GM12865 (cell line): Measurements from ENCODE around the gene RPSA.

ENCODE experiments used
- DNase-seq: peaks from one replicate; pipeline ENCODE4 v3.0.0; 2010; ENCODE audit warnings: low read depth
- H3K4me3 ChIP-seq: 2 replicates; pipeline ENCODE4 v1.5.1; 2011; ENCODE audit warnings: mild to moderate bottlenecking, low read depth, low read length, control low read depth
- CTCF ChIP-seq: IDR thresholded peaks from 2 replicates; pipeline ENCODE4 v1.5.1; 2011; ENCODE audit warnings: low read length, control low read depth, low read depth, inconsistent platforms; ENCODE audit not compliant: insufficient read depth; ENCODE audit errors: missing control alignments

RPSA gene

DNA sequence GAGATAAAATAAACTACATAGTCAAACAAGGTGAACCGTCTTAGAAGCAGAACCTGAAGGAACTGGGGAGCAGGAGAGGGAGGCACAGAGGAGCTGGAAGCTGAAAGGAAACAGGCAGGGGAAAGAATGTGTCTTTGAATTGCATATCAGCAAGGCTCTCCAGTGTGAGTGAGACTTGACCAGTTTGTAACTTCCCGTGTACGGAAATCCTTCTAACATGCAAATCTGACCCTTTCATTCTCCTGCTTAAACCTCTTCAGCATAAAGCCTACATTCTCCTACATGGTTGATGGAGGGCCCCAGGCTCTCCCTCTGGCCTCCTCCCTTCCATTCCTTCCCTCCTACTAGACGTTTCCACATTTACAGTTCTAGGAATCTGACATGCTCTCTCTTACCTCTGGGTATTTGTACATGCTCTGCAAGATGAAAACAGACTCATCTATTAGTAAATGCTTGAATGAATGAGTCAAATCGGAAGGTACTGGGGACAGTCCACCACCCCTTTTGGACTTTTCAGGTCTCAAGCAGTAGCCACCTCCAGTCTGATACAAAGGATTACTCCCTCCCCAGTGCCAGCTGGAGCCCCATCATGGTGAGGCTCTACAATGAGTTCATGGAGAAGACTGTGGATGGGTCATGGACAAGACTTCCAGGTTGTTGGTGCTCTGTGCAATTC lies 29.4 kb upstream of the RPSA start:
- H3K4me3 ChIP-seq: no peak overlapping the region
- DNase-seq: peak; percentile 63
- no peak for TF ChIP-seq CTCF

GRCh38 chr3:39378088-39378487 lies 28.4 kb upstream of the RPSA start:
- H3K4me3 ChIP-seq: no peak overlapping the region
- peak; percentile 85 for DNase-seq
- TF ChIP-seq CTCF: peak; percentile 87

- H3K4me3 ChIP-seq: no peak overlapping the region
- no peak for DNase-seq
- no peak for TF ChIP-seq CTCF
Observed at GRCh38 chr3:39378957-39379777, 27.4 kb upstream of the RPSA start.

DNA sequence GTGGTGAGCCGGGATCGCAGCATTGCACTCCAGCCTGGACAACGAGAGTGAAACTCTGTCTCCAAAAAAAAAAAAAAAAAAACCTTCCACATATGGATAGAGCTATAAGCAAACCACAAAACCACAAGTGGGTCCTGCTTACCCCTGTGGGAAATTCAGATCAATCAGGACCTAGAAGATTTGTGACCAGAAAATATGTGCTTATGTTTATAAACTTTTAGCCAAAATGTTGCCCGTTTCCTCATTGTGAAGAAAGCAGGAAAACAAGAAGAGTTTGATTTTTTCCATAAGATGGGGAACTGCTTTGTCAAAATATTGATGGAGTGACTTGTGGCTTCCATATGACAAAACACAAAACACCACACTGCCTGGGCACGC lies 26.8 kb upstream of the RPSA start:
- TF ChIP-seq CTCF: no peak
- no peak for DNase-seq

DNA sequence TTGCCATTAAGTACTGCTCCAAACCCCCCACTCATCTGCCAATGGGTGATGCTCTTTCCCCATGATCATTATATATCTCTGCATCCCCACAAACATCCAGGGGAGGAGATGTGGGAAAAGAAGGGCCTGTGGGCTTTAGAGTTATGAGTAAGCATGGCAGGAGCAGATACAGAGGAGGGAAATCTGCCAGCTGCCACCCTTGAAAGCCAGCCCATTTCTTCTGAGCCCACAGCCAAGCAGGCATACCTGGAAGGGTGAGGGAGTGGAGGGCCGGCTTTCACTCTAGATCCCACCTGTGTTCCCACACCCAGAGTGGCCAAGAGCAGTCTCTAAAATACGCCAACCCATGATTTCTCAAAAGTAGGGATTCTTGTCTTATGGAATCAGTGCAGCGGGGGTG lies 25.1 kb upstream of the RPSA start:
- H3K4me3 ChIP-seq: no peak overlapping the region
- no peak for DNase-seq
- no peak for TF ChIP-seq CTCF

More for the DNA sequence above, 26.8 kb upstream of the RPSA start:
- H3K4me3 ChIP-seq: no peak overlapping the region

- DNase-seq: peak; percentile 93
- TF ChIP-seq CTCF: peak; percentile 27
- peak within 1 kb of the TSS; percentile 98 for H3K4me3 ChIP-seq
Observed at GRCh38 chr3:39383045-39383880, 23.3 kb upstream of the RPSA start, which contains the start of gene SLC25A38. TSS of gene SLC25A38 (plus strand) at chr3:39383370. CDS start at chr3:39383725, 355 bp downstream.
